Liver (tissue), 9 donors: ENCODE data around the gene C1QL4. TPM values are rescaled to one million over a fixed set of nuclear protein-coding genes. Genes with fewer than 3 reads are reported as not detected.

Experiments used
- DNase-seq: peaks from one replicate; pipeline ENCODE4 v3.0.0-alpha.2; 2017; ENCODE audit warnings: low spot score
- H3K27ac ChIP-seq, 2 donors: one replicate each; pipeline ENCODE4 v1.7.0; 2013; ENCODE audit warnings: inconsistent platforms in 2 of 2, low read length in 2 of 2, control low read depth in 1 of 2, low read depth in 1 of 2, mild to moderate bottlenecking in 1 of 2
- H3K27me3 ChIP-seq, 4 donors: one replicate each; pipeline versions ENCODE4 v1.6.1 to v1.7.0; 2013; ENCODE audit warnings: low read length in 3 of 4, inconsistent platforms in 1 of 4, mild to moderate bottlenecking in 1 of 4, moderate library complexity in 1 of 4; ENCODE audit not compliant: control insufficient read depth in 4 of 4, insufficient read depth in 4 of 4
- H3K36me3 ChIP-seq, 4 donors: one replicate each; pipeline versions ENCODE4 v1.6.1 to v1.7.0; 2013; ENCODE audit warnings: low read length in 3 of 4, mild to moderate bottlenecking in 3 of 4, low read depth in 1 of 4, moderate library complexity in 1 of 4; ENCODE audit not compliant: control insufficient read depth in 4 of 4, insufficient read depth in 3 of 4
- H3K4me1 ChIP-seq, 4 donors: one replicate each; pipeline versions ENCODE4 v1.6.1 to v1.7.0; 2013; ENCODE audit warnings: low read length in 3 of 4, mild to moderate bottlenecking in 3 of 4, moderate library complexity in 1 of 4; ENCODE audit not compliant: control insufficient read depth in 4 of 4, insufficient read depth in 4 of 4
- H3K4me3 ChIP-seq, 3 donors: one replicate each; pipeline versions ENCODE4 v1.6.1 to v1.7.0; 2013; ENCODE audit warnings: low read length in 3 of 3, control low read depth in 1 of 3, low read depth in 1 of 3, mild to moderate bottlenecking in 1 of 3
- H3K9ac ChIP-seq, 2 donors: one replicate each; pipeline ENCODE4 v1.7.0; 2013; ENCODE audit warnings: low read length in 2 of 2, mild to moderate bottlenecking in 2 of 2, moderate library complexity in 2 of 2, control low read depth in 1 of 2, low read depth in 1 of 2
- H3K9me3 ChIP-seq, 4 donors: one replicate each; pipeline versions ENCODE4 v1.6.1 to v1.7.0; 2013; ENCODE audit warnings: low read length in 3 of 4; ENCODE audit not compliant: control insufficient read depth in 4 of 4
- CTCF ChIP-seq: fragments of 150-350 bp; IDR thresholded peaks from 2 replicates; pipeline ENCODE4 v1.5.1; 2017; ENCODE audit warnings: improper control_type of control experiment, low read depth, low read length; ENCODE audit not compliant: missing input control
- EGR1 ChIP-seq, 2 donors: IDR thresholded peaks; 2 replicates each; pipeline ENCODE4 v1.6.1; 2016 to 2018; ENCODE audit warnings: antibody characterized with exemption in 2 of 2, low read depth in 2 of 2
- FOXA1 ChIP-seq: IDR thresholded peaks from 2 replicates; pipeline ENCODE4 v1.6.1; 2016; ENCODE audit warnings: antibody characterized with exemption
- FOXA2 ChIP-seq: IDR thresholded peaks from 2 replicates; pipeline ENCODE4 v1.6.1; 2016; ENCODE audit warnings: antibody characterized with exemption
- GABPA ChIP-seq, 2 donors: IDR thresholded peaks in 1 of 2; conservative IDR thresholded peaks in 1 of 2; 2 replicates each; pipeline ENCODE4 v1.6.1; 2016; ENCODE audit warnings: antibody characterized with exemption in 2 of 2, mild to moderate bottlenecking in 1 of 2, moderate library complexity in 1 of 2
- HNF4A ChIP-seq, 2 donors: conservative IDR thresholded peaks; 2 replicates each; pipeline ENCODE4 v1.6.1; 2016; ENCODE audit warnings: antibody characterized with exemption in 2 of 2, mild to moderate bottlenecking in 2 of 2
- HNF4G ChIP-seq: IDR thresholded peaks from 2 replicates; pipeline ENCODE4 v1.6.1; 2016; ENCODE audit warnings: antibody characterized with exemption
- JUND ChIP-seq, 2 donors: IDR thresholded peaks; 2 replicates each; pipeline ENCODE4 v1.6.1; 2016; ENCODE audit warnings: antibody characterized with exemption in 2 of 2
- NR2F2 ChIP-seq: IDR thresholded peaks from 2 replicates; pipeline ENCODE4 v1.6.1; 2016; ENCODE audit warnings: antibody characterized with exemption
- RAD21 ChIP-seq, 2 donors: IDR thresholded peaks; 2 replicates each; pipeline ENCODE4 v1.6.1; 2016; ENCODE audit warnings: antibody characterized with exemption in 2 of 2, mild to moderate bottlenecking in 2 of 2
- REST ChIP-seq: IDR thresholded peaks from 2 replicates; pipeline ENCODE4 v1.6.1; 2016; ENCODE audit warnings: antibody characterized with exemption, mild to moderate bottlenecking
- TAF1 ChIP-seq: conservative IDR thresholded peaks from 2 replicates; pipeline ENCODE4 v1.6.1; 2016; ENCODE audit warnings: antibody characterized with exemption, mild to moderate bottlenecking
- YY1 ChIP-seq: IDR thresholded peaks from 2 replicates; pipeline ENCODE4 v1.6.1; 2016; ENCODE audit warnings: antibody characterized with exemption, mild to moderate bottlenecking
- ZBTB33 ChIP-seq: IDR thresholded peaks from 2 replicates; pipeline ENCODE4 v1.6.1; 2016; ENCODE audit warnings: antibody characterized with exemption
- WGBS: extraction: QIAGEN DNeasy Blood & Tissue Kit; methylation state at CpG from one replicate; pipeline ENCODE4 v1.1.7; 2013; 5-methylcytosine and 5-hydroxymethylcytosine counted together
- polyA plus RNA-seq, 2 donors: library from polyadenylated mRNA; stranded (reverse) in 1 of 2; unstranded in 1 of 2; fragments of 200-250 nt in 1 of 2; fragments of >200 nt in 1 of 2; fragmentation: Nextera tagmentation in 1 of 2; extraction: Ambion mirVana in 1 of 2; gene quantifications; one replicate each; pipeline versions ENCODE4 v1.2.1 to v1.2.3, GENCODE V29; 2013 to 2015
- total RNA-seq, 2 donors: library from RNA; depleted of rRNA; stranded (reverse); fragments of >200 nt; gene quantifications; one replicate each; pipeline ENCODE4 v1.2.3, GENCODE V29; 2014
- donor health status: healthy.
- donor health status: healthy.
- donor health status: healthy.
- donor health status: healthy.
- donor health status: healthy.

The C1QL4 gene
- total and polyA plus RNA-seq, 4 donors, result not detected

GRCh38 chr12:49342914-49343731, 6.1 kb upstream of the C1QL4 start:
- no peak overlapping the region for H3K9ac ChIP-seq
- no peaks in the 10 kb centered on the region for H3K36me3 ChIP-seq
- DNase-seq, result no peak
- H3K27me3 ChIP-seq, result no peaks in the 10 kb centered on the region
- H3K4me3 ChIP-seq, result peak overlapping the region in 1 of 3 donors; percentile 48
- WGBS, result 8% methylated on average over 33 of the region's 33 CpGs
- no peaks in the 10 kb centered on the region for H3K9me3 ChIP-seq
- peaks cover 22 to 48% (median 34%) of the 10 kb centered on the region in 4 donors for H3K4me1 ChIP-seq
- no peak overlapping the region for H3K27ac ChIP-seq
- no peak for TF ChIP-seq CTCF
- no peak for TF ChIP-seq JUND (IDR thresholded peaks at IDR 0.05)
- TF ChIP-seq EGR1 (IDR thresholded peaks at IDR 0.05; ENCODE audit: low read depth in 2 of 2), result no peak
- TF ChIP-seq TAF1, result no peak
- no peak for TF ChIP-seq REST
- TF ChIP-seq HNF4G, result no peak
- no peak for TF ChIP-seq FOXA1
- no peak for TF ChIP-seq HNF4A (conservative IDR thresholded peaks at IDR 0.05)
- TF ChIP-seq NR2F2, result no peak
- no peak for TF ChIP-seq RAD21 (IDR thresholded peaks at IDR 0.05)
- TF ChIP-seq GABPA (IDR thresholded peaks at IDR 0.05 in 1 of 2, conservative IDR thresholded peaks at IDR 0.05 in 1 of 2), result no peak
- no peak for TF ChIP-seq YY1

GRCh38 chr12:49342066-49342913, 5.3 kb upstream of the C1QL4 start:
- peak; percentile 82 for DNase-seq
- Histone ChIP-seq H3K36me3 (no peaks in the 10 kb centered on the region), H3K4me1 (peaks cover 22 to 45% (median 31%) of the 10 kb centered on the region in 4 donors), H3K27ac (no peak overlapping the region), H3K4me3 (peak overlapping the region in 1 of 3 donors; percentile 48), H3K9ac (no peak overlapping the region), H3K9me3 (no peaks in the 10 kb centered on the region), H3K27me3 (peaks cover 0 to 4% (median 0%) of the 10 kb centered on the region in 4 donors)
- no peak for TF ChIP-seq NR2F2
- peak; percentile 42 to 56 for TF ChIP-seq RAD21 (IDR thresholded peaks at IDR 0.05)
- TF ChIP-seq FOXA2, result no peak
- TF ChIP-seq CTCF, result peak; percentile 59
- no peak for TF ChIP-seq REST
- TF ChIP-seq JUND (IDR thresholded peaks at IDR 0.05), result no peak
- no peak for TF ChIP-seq ZBTB33
- WGBS, result 5% methylated on average over 58 of the region's 58 CpGs
